Mesothelial cell of epicardium (in vitro differentiated cells): ENCODE data around the gene TUBB. TPM values are rescaled to one million over a fixed set of nuclear protein-coding genes. Genes with fewer than 3 reads are reported as not detected.

Experiments
- DNase-seq, 2 experiments: peaks; one replicate each; pipeline ENCODE4 v3.0.0; 2021; ENCODE audit warnings: low spot score in 2 of 2; ENCODE audit not compliant: unreplicated experiment in 2 of 2
- H3K27ac Mint-ChIP-seq: 2 replicates; pipeline ENCODE4 v1.8.0; 2021; ENCODE audit warnings: mixed read lengths
- H3K27me3 Mint-ChIP-seq: 2 replicates; pipeline ENCODE4 v1.8.0; 2021; ENCODE audit warnings: low read depth, mixed read lengths
- H3K36me3 Mint-ChIP-seq: 2 replicates; pipeline ENCODE4 v1.8.0; 2021; ENCODE audit warnings: mixed read lengths
- H3K4me1 Mint-ChIP-seq: 2 replicates; pipeline ENCODE4 v1.8.0; 2021; ENCODE audit warnings: mixed read lengths
- H3K4me3 Mint-ChIP-seq: 2 replicates; pipeline ENCODE4 v1.8.0; 2021; ENCODE audit warnings: mild to moderate bottlenecking, moderate library complexity, mixed read lengths
- H3K9me3 Mint-ChIP-seq: 2 replicates; pipeline ENCODE4 v1.8.0; 2021; ENCODE audit warnings: mixed read lengths
- CTCF ChIP-seq: fragments of 200-600 bp; sonication (generic); IDR thresholded peaks from one replicate; pipeline ENCODE4 v1.5.0; 2021; ENCODE audit warnings: antibody characterized with exemption; ENCODE audit not compliant: unreplicated experiment
- total RNA-seq: library from RNA; stranded (reverse); gene quantifications from 3 replicates; pipeline ENCODE4 v1.2.1, GENCODE V29; 2021

TUBB gene
- total RNA-seq, 1 donor from 2014 or later, result 1,094 TPM

DNA sequence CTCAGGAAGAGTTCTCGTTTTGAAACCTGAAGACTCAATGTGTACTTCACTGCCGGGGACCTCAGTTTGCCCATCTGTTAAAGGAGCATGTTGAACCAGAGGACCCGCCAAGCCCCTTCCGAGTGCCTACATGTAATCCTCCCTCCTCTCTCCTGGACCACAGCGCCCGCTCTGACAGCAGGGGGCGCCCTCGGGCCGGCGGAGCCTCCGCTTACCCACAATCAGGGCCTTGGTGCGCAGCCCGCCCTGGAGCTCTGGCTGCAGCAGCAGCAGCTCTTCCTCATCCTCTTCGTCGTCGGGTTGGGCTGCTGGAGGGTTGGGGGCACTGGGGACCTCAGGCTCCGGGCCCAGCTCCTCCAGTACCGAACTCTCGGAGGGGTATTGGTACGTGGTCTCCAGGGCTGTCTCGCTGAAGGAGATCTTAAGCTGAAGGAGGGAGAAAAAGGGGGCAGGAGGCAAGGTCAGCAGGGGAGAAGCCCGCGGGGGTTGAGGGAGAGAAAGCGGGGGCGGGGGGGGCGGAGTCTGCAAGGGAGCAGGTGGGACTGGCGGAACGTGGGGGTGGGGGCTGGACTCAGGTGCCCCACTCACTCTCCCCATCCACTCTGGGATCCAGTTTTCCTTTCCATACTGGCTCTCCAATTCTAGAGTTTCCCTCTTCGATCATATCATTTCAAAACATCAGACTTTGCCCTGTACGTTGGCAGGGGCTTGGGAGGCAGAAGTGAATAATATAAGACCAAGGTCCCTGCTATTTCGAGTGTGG, 41.0 kb upstream of the TUBB start:
- H3K27ac Mint-ChIP-seq, result no peak overlapping the region
- H3K27me3 Mint-ChIP-seq, result no peaks in the 10 kb centered on the region
- peak; percentile 80 to 94 for DNase-seq
- H3K9me3 Mint-ChIP-seq, result no peaks in the 10 kb centered on the region
- TF ChIP-seq CTCF, result peak; percentile 90
- H3K36me3 Mint-ChIP-seq, result peaks cover 12% of the 10 kb centered on the region
- no peak overlapping the region for H3K4me3 Mint-ChIP-seq
- peaks cover 40% of the 10 kb centered on the region for H3K4me1 Mint-ChIP-seq

DNA sequence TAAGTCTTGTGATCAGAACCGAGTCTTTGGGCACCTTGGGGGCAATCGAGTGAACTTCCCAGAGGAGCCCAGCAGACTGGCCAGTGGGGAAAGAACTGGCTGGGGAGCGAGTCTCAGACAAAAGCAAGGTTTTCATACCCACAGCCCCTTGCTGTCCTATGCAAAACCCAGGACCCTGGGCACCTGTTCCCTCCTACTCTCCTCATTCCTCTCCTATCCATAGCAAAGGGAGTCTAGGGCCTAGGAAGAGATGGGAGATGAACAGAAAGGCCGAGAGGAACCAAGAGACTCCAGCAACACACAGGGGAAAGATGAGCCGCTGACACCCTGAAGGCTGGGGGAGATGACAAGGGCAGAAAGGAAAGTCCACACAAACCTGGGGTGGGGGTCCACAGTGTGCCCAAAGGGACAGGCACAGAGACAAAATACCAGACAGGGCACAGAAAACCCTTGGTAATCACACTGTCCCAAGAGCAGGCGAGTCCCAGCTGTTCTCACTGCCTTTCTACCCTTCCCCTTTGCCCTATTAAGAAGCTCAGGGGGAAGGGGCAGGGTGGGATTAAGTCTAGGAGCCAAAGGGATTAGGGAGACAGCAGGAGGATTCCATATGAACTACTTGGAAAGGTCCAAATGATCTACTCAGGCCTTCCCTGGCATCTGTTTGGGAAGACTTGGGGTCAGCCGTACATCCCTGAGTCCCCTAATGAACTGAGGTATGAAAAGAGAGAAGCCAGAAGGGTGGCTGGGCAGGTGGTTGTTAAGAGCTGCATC, 40.2 kb upstream of the TUBB start:
- no peaks in the 10 kb centered on the region for H3K27me3 Mint-ChIP-seq
- H3K36me3 Mint-ChIP-seq, result peaks cover 12% of the 10 kb centered on the region
- TF ChIP-seq CTCF, result no peak
- H3K4me1 Mint-ChIP-seq, result peaks cover 45% of the 10 kb centered on the region
- H3K4me3 Mint-ChIP-seq, result no peak overlapping the region
- H3K9me3 Mint-ChIP-seq, result no peaks in the 10 kb centered on the region
- DNase-seq, result no peak
- no peak overlapping the region for H3K27ac Mint-ChIP-seq

DNA sequence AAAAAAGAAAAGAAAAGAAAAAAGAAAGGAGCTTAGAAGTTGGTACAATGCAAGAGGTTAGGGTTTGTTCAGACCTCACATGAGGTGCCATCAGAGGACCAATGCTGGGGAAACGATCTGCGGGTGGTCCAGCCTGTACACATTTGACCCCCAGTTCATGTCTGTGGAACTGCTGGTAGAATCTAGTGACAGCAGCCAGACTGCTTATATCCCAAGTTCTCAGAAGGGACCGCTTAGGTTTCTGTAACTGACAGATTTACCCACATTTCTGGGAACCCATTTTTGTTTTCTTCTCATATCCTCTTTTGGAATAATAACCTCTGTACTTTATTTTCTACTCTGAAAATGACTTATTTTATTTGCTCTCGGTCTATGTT, 38.4 kb upstream of the TUBB start:
- Mint-ChIP-seq H3K27ac (peak overlapping the region; percentile 79), H3K27me3 (no peaks in the 10 kb centered on the region), H3K36me3 (peaks cover 3% of the 10 kb centered on the region), H3K4me1 (peaks cover 59% of the 10 kb centered on the region), H3K4me3 (peak overlapping the region; percentile 67), H3K9me3 (no peaks in the 10 kb centered on the region)
- DNase-seq, result no peak
- TF ChIP-seq CTCF, result no peak

- peak overlapping the region; percentile 67 for H3K4me3 Mint-ChIP-seq
- H3K27ac Mint-ChIP-seq, result peak overlapping the region; percentile 90
- peaks cover 2% of the 10 kb centered on the region for H3K36me3 Mint-ChIP-seq
- no peaks in the 10 kb centered on the region for H3K9me3 Mint-ChIP-seq
- no peak for TF ChIP-seq CTCF
- peaks cover 59% of the 10 kb centered on the region for H3K4me1 Mint-ChIP-seq
- no peaks in the 10 kb centered on the region for H3K27me3 Mint-ChIP-seq
- no peak for DNase-seq
These were observed 37.7 kb upstream of the TUBB start for GRCh38 chr6:30682143-30683117.

- no peak for DNase-seq
- H3K27ac Mint-ChIP-seq, result peak overlapping the region; percentile 90
- H3K4me1 Mint-ChIP-seq, result peaks cover 69% of the 10 kb centered on the region
- H3K27me3 Mint-ChIP-seq, result no peaks in the 10 kb centered on the region
- no peak for TF ChIP-seq CTCF
- H3K9me3 Mint-ChIP-seq, result no peaks in the 10 kb centered on the region
- H3K4me3 Mint-ChIP-seq, result peak overlapping the region; percentile 67
- peaks cover 2% of the 10 kb centered on the region for H3K36me3 Mint-ChIP-seq
These were observed 36.8 kb upstream of the TUBB start for GRCh38 chr6:30683183-30683979.
